SK-N-SH treated with all-trans-retinoic acid at 6 μM for 48 hours (cell line): Measurements from ENCODE around the gene SAMD8.

Experiments
- ATAC-seq: fragments of 200-7000 bp; cut with Tn5 transposase; 3 replicates; pipeline ENCODE4 v1.9.1; 2020; ENCODE audit warnings: mild to moderate bottlenecking, moderate library complexity
- BACH2 ChIP-seq: fragments of 250-450 bp; sonication (Bioruptor Pico); IDR thresholded peaks from 2 replicates; pipeline ENCODE4 v1.9.0; 2021; ENCODE audit warnings: mild to moderate bottlenecking, borderline replicate concordance
- ISL1 ChIP-seq: fragments of 250-450 bp; sonication (Bioruptor Pico); IDR thresholded peaks from 2 replicates; pipeline ENCODE4 v2.1.2; 2022; ENCODE audit warnings: mild to moderate bottlenecking, moderate library complexity
- RARB ChIP-seq: fragments of 250-450 bp; sonication (Bioruptor Pico); IDR thresholded peaks from 2 replicates; pipeline ENCODE4 v1.8.0; 2021; ENCODE audit warnings: mild to moderate bottlenecking, moderate library complexity
- TCF4 ChIP-seq: fragments of 250-450 bp; sonication (Bioruptor Pico); IDR thresholded peaks from 2 replicates; pipeline ENCODE4 v1.8.0; 2021; ENCODE audit warnings: mild to moderate bottlenecking, moderate library complexity, borderline replicate concordance
- ZC3H10 ChIP-seq: fragments of 250-450 bp; sonication (Bioruptor Pico); IDR thresholded peaks from 2 replicates; pipeline ENCODE4 v1.5.1; 2021; ENCODE audit warnings: mild to moderate bottlenecking, moderate library complexity
- ZFP3 ChIP-seq: fragments of 250-450 bp; sonication (Bioruptor Pico); IDR thresholded peaks from 2 replicates; pipeline ENCODE4 v1.5.0; 2020; ENCODE audit warnings: mild to moderate bottlenecking, moderate library complexity
- ZFP30 ChIP-seq: fragments of 450-650 bp; formaldehyde crosslinking; IDR thresholded peaks from 2 replicates; pipeline ENCODE4 v1.5.0; 2022; ENCODE audit warnings: mild to moderate bottlenecking, moderate library complexity
- TF ChIP-seq, protein P1 (sequence below): fragments of 250-450 bp; sonication (Bioruptor Pico); IDR thresholded peaks from 2 replicates; pipeline ENCODE4 v1.5.0; 2020; ENCODE audit warnings: mild to moderate bottlenecking, moderate library complexity
- TF ChIP-seq, protein P2 (sequence below): fragments of 250-450 bp; sonication (Bioruptor Pico); IDR thresholded peaks from 2 replicates; pipeline ENCODE4 v1.8.0; 2021; ENCODE audit warnings: low read depth, mild to moderate bottlenecking, moderate library complexity, borderline replicate concordance
- TF ChIP-seq, protein P3 (sequence below): fragments of 250-450 bp; sonication (Bioruptor Pico); IDR thresholded peaks from 2 replicates; pipeline ENCODE4 v1.8.0; 2020; ENCODE audit warnings: mild to moderate bottlenecking, moderate library complexity, borderline replicate concordance
- TF ChIP-seq, protein P4 (sequence below): fragments of 250-450 bp; sonication (Bioruptor Pico); IDR thresholded peaks from 2 replicates; pipeline ENCODE4 v1.5.1; 2020; ENCODE audit warnings: low read depth, mild to moderate bottlenecking, moderate library complexity

The SAMD8 gene

DNA sequence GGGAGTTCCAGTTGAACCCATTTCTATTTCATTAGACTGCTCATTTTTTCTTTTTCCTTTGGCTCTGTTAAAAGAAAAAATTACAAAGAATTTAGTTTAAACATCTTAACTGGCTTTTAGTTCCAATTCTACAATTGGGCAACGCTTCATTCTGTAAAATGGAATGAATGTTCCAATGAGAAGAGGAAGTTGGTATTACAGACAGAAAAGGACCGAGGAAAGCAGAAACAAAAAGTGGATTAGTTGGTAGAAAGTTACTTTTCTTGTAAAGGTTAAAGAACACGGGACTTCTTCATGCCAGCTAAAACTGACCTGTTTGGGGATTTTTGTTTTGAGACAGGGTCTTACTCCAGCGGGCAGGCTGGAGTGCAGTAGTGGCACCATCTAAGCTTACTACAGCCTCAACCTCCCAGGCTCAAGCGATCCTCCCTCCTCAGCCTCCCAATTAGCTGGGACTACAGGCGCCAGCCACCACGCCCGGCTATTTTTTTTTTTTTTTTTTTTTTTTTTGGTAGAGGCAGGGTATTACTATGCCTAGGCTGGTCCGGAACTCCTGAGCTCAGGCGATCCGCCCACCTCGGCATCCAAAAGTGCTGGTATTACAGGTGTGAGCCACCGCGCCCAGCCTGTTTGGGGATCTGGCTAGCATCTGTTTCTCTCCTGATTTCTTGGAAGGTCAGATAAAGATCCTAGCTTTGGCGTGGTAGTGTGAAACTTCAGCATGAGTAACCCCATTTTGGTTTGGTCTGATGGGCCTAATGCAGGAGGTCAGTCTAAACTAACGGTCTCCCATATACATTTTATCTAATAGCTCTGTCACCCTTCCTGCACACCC is 97.8 kb downstream of the SAMD8 start:
- no peak for TF ChIP-seq RARB
- ATAC-seq = no peak

DNA sequence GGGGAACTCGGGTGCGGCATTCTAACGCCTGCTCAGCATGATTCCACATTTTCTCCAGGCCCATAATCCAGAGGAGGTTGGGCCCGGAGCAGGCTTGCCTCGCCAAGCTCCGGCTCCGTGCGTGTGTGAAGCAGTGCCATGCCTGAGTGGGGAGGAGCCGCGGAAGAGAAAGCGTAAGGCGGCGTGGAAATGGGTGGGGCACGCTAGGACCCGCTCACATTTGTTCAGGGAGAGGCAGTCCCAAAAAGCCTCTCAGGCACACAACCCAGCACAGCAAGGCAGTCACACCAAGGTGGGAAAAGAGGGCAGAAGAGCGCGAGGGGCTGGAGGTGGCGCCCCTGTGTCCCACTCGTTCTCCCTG is 98.4 kb downstream of the SAMD8 start:
- TF ChIP-seq, protein P1, sequence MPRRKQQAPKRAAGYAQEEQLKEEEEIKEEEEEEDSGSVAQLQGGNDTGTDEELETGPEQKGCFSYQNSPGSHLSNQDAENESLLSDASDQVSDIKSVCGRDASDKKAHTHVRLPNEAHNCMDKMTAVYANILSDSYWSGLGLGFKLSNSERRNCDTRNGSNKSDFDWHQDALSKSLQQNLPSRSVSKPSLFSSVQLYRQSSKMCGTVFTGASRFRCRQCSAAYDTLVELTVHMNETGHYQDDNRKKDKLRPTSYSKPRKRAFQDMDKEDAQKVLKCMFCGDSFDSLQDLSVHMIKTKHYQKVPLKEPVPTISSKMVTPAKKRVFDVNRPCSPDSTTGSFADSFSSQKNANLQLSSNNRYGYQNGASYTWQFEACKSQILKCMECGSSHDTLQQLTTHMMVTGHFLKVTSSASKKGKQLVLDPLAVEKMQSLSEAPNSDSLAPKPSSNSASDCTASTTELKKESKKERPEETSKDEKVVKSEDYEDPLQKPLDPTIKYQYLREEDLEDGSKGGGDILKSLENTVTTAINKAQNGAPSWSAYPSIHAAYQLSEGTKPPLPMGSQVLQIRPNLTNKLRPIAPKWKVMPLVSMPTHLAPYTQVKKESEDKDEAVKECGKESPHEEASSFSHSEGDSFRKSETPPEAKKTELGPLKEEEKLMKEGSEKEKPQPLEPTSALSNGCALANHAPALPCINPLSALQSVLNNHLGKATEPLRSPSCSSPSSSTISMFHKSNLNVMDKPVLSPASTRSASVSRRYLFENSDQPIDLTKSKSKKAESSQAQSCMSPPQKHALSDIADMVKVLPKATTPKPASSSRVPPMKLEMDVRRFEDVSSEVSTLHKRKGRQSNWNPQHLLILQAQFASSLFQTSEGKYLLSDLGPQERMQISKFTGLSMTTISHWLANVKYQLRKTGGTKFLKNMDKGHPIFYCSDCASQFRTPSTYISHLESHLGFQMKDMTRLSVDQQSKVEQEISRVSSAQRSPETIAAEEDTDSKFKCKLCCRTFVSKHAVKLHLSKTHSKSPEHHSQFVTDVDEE = peak; percentile 32; the same call in 1 of the 2 replicates
- TF ChIP-seq ISL1 (CRISPR knock-in tag) (no peak), ZFP30 (no peak)
- peak; percentile 83 for ATAC-seq

DNA sequence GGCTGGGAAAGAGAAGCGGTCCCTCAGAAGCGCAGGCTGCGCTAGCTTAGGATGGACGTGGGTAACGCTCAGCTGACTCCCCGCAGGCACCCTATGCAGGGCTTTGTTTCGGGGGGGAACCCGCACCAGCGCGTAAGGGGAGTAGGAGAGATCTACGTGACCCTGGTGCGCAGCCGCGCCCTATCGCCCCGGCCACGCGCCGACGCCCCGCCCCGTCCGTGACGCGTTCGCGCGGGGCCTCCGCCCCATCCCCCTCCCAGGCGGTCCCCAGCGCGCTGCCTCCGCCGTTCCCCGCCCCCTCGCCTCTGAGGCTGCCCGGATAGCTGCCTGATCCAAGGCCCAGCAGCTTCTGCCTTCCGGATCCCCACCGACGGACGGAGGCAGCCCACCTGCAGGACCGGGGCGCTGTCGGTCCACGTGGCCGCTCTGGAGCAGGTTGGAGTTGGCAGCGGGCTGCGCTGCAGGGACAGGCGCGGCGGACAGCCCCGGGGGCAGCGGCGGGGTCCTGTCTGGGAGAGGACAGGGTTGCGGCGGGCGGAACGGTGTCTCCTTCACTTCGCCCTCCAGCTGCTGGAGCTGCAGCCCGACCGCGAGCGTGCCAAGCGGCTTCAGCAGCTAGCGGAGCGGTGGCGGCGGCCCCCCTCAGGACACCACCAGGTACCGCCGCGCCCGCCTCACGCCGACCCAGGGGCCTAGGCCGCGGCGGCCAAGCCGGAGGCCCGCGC is 99.0 kb downstream of the SAMD8 start, which contains the start of gene VDAC2:
Gene VDAC2 (plus strand): TSS at position 515 of the 725 bp plus-strand sequence. CDS start 363 bp downstream, outside the sequence.
- peak; percentile 54; the same call in 1 of the 2 replicates for TF ChIP-seq ZFP3 (CRISPR knock-in tag)
- TF ChIP-seq, protein P2, sequence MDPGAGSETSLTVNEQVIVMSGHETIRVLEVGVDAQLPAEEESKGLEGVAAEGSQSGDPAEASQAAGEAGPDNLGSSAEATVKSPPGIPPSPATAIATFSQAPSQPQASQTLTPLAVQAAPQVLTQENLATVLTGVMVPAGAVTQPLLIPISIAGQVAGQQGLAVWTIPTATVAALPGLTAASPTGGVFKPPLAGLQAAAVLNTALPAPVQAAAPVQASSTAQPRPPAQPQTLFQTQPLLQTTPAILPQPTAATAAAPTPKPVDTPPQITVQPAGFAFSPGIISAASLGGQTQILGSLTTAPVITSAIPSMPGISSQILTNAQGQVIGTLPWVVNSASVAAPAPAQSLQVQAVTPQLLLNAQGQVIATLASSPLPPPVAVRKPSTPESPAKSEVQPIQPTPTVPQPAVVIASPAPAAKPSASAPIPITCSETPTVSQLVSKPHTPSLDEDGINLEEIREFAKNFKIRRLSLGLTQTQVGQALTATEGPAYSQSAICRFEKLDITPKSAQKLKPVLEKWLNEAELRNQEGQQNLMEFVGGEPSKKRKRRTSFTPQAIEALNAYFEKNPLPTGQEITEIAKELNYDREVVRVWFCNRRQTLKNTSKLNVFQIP (CRISPR knock-in tag) = no peak
- ATAC-seq = peak; percentile 88

DNA sequence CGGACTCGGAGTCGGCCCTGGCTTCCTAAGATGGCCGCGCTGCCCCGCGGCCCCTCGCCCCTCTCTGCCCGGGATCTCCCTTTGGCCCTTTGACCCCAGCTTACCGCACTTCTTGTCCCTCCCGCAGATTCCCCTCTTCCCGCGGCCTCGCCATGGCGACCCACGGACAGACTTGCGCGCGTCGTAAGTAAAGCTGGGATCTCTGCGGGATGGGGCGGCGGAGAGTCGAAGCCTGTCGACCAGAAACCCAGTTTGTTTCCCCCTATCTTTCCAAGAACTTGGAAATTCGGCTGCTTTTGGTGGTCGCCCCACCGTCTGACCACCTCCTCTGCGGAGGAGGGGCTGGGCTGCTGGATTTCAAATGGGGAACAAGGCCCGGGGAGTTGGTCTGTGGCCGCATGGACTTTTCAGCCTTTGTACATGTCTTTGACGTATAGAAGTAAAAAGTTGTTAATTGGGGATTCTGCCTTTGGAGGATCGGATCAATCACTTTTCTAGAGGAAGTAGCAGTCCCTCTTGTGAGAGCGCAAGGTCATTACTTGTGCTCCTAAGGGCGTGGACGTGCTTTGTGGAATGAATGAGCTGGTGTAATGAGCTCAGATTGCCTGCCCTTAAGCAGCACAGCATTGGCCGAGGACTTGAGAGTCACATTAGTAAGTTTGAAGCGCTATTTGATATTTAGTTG is 99.7 kb downstream of the SAMD8 start:
- ATAC-seq = peak; percentile 66
- TF ChIP-seq ISL1 (CRISPR knock-in tag) (no peak), BACH2 (CRISPR knock-in tag) (no peak)
- TF ChIP-seq, all 23 proteins: peak for 0

DNA sequence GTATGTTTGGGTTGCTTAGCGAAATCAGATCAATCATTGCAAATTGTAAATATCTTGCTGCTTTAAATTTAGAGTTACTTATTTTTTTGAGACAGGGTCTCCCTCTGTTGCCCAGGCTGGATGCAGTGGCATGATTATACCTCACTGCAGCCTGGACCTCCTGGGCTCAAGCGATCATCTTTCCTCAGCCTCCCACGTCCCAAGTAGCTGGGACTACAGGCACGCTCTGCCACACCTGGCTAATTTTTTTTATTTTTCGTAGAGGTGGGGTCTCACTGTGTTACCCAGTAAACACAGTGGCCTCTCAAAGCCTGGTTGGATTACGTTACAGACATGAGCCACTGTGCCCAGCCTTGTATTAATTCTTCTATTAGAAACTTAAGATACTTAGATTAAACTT is 100.9 kb downstream of the SAMD8 start:
- no peak for ATAC-seq
- TF ChIP-seq ISL1 (CRISPR knock-in tag) (no peak), TCF4 (CRISPR knock-in tag) (no peak), ZFP30 (no peak), ZC3H10 (no peak)
- TF ChIP-seq, protein P3, sequence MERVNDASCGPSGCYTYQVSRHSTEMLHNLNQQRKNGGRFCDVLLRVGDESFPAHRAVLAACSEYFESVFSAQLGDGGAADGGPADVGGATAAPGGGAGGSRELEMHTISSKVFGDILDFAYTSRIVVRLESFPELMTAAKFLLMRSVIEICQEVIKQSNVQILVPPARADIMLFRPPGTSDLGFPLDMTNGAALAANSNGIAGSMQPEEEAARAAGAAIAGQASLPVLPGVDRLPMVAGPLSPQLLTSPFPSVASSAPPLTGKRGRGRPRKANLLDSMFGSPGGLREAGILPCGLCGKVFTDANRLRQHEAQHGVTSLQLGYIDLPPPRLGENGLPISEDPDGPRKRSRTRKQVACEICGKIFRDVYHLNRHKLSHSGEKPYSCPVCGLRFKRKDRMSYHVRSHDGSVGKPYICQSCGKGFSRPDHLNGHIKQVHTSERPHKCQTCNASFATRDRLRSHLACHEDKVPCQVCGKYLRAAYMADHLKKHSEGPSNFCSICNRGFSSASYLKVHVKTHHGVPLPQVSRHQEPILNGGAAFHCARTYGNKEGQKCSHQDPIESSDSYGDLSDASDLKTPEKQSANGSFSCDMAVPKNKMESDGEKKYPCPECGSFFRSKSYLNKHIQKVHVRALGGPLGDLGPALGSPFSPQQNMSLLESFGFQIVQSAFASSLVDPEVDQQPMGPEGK (CRISPR knock-in tag) = no peak
- TF ChIP-seq, protein P4, sequence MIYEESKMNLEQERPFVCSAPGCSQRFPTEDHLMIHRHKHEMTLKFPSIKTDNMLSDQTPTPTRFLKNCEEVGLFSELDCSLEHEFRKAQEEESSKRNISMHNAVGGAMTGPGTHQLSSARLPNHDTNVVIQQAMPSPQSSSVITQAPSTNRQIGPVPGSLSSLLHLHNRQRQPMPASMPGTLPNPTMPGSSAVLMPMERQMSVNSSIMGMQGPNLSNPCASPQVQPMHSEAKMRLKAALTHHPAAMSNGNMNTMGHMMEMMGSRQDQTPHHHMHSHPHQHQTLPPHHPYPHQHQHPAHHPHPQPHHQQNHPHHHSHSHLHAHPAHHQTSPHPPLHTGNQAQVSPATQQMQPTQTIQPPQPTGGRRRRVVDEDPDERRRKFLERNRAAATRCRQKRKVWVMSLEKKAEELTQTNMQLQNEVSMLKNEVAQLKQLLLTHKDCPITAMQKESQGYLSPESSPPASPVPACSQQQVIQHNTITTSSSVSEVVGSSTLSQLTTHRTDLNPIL = no peak
- TF ChIP-seq, protein P1 = no peak
